UCSD-AML1 (cell line): ENCODE measurements around the gene ABCG8.

ENCODE experiments used
- DNase-seq: peaks from one replicate; lab custom pipeline; 2025; ENCODE audit not compliant: unreplicated experiment; lab: John Stamatoyannopoulos, UW

The ABCG8 gene

GRCh38 chr2:43838560-43839267 is at the start of gene ABCG8, which contains the start of gene ABCG5:
TSS of gene ABCG8 (plus strand) at chr2:43838971. CDS start at chr2:43839054, 83 bp downstream.
TSS of gene ABCG5 (minus strand) at chr2:43838839. CDS start at chr2:43838679, 160 bp downstream.
- DNase-seq: no peak

- no peak for DNase-seq
Observed at GRCh38 chr2:43790147-43790546, 48.6 kb upstream of the ABCG8 start.

- no peak for DNase-seq
Observed at GRCh38 chr2:43791035-43791765, 47.6 kb upstream of the ABCG8 start.

GRCh38 chr2:43792653-43793052 is 46.1 kb upstream of the ABCG8 start:
- DNase-seq: no peak

GRCh38 chr2:43794956-43795355 is 43.8 kb upstream of the ABCG8 start:
- no peak for DNase-seq

GRCh38 chr2:43796206-43796605 is 42.6 kb upstream of the ABCG8 start:
- no peak for DNase-seq

GRCh38 chr2:43798300-43798699 is 40.5 kb upstream of the ABCG8 start:
- no peak for DNase-seq

- no peak for DNase-seq
Observed at GRCh38 chr2:43800894-43801293, 37.9 kb upstream of the ABCG8 start.

- DNase-seq: no peak
Observed at GRCh38 chr2:43802135-43802534, 36.6 kb upstream of the ABCG8 start.

GRCh38 chr2:43803113-43803512 is 35.7 kb upstream of the ABCG8 start:
- no peak for DNase-seq

- no peak for DNase-seq
Observed at GRCh38 chr2:43806719-43807031, 32.1 kb upstream of the ABCG8 start.

- no peak for DNase-seq
Observed at GRCh38 chr2:43810452-43810851, 28.3 kb upstream of the ABCG8 start.

GRCh38 chr2:43810888-43811287 is 27.9 kb upstream of the ABCG8 start:
- DNase-seq: no peak

- DNase-seq: no peak
Observed at GRCh38 chr2:43812006-43812405, 26.8 kb upstream of the ABCG8 start.

GRCh38 chr2:43812947-43813346 is 25.8 kb upstream of the ABCG8 start:
- no peak for DNase-seq

- no peak for DNase-seq
Observed at GRCh38 chr2:43814711-43815110, 24.1 kb upstream of the ABCG8 start.

GRCh38 chr2:43818761-43819160 is 20.0 kb upstream of the ABCG8 start:
- no peak for DNase-seq

- DNase-seq: no peak
Observed at GRCh38 chr2:43819491-43820163, 19.1 kb upstream of the ABCG8 start.

- DNase-seq: no peak
Observed at GRCh38 chr2:43822839-43823238, 15.9 kb upstream of the ABCG8 start.

GRCh38 chr2:43823751-43824150 is 15.0 kb upstream of the ABCG8 start:
- DNase-seq: no peak

- DNase-seq: no peak
Observed at GRCh38 chr2:43824512-43824911, 14.3 kb upstream of the ABCG8 start.

GRCh38 chr2:43824951-43825493 is 13.7 kb upstream of the ABCG8 start:
- no peak for DNase-seq
